GM12878 (cell line): ENCODE data around the gene SIN3B. TPM values are rescaled to one million over a fixed set of nuclear protein-coding genes. Genes with fewer than 3 reads are reported as not detected.

Source experiments
- ATAC-seq: fragments of 200-7000 bp; cut with Tn5 transposase; 3 replicates; pipeline ENCODE4 v1.9.1; 2020; ENCODE audit warnings: mild to moderate bottlenecking, moderate library complexity
- BruUV-seq: library from RNA; stranded (reverse); fragments of 400-500 nt; replicated peaks from 2 replicates; lab custom pipeline; 2021; lab: Mats Ljungman, UMichigan
- CTCF ChIA-PET: fragments of 300-600 bp; sonication (Branson Sonifier 250); formaldehyde crosslinking; extraction: SDS; loops from one replicate; lab custom pipeline; 2021; ENCODE audit warnings: inconsistent platforms; lab: Yijun Ruan, JAX
- POLR2A ChIA-PET: fragments of 350-600 bp; formaldehyde crosslinking; extraction: SDS; loops from one replicate; lab custom pipeline; 2021; ENCODE audit warnings: inconsistent platforms; lab: Charles Lee
- RAD21 ChIA-PET: fragments of 300-600 bp; sonication (Branson Sonifier 250); formaldehyde crosslinking; loops from one replicate; lab custom pipeline; 2023; ENCODE audit warnings: antibody characterized with exemption; ENCODE audit not compliant: unreplicated experiment; lab: Charles Lee
- SMC1A ChIA-PET: fragments of 300-600 bp; sonication (Branson Sonifier 250); formaldehyde crosslinking; loops from one replicate; lab custom pipeline; 2023; ENCODE audit not compliant: unreplicated experiment, uncharacterized antibody; lab: Charles Lee
- DNase-seq: peaks from one replicate; pipeline ENCODE4 v3.0.0-alpha.2; 2011; ENCODE audit warnings: low read depth, low spot score
- FAIRE-seq: peaks from 3 replicates; lab custom pipeline; 2011; peaks lifted over from hg19 to GRCh38; lab: Jason Lieb, UNC
- H2AFZ ChIP-seq: 2 replicates; pipeline ENCODE4 v1.6.0; 2011; ENCODE audit warnings: low read depth, low read length, control low read depth; ENCODE audit not compliant: control insufficient read depth
- H3K27ac ChIP-seq: 2 replicates; pipeline ENCODE4 v1.5.1; 2011; ENCODE audit warnings: control low read depth; ENCODE audit not compliant: control insufficient read depth, insufficient read depth
- H3K27me3 ChIP-seq, 2 experiments: replicated peaks in 1 of 2; 2 replicates each; pipeline versions ENCODE4 v1.6.0 to v1.6.1; 2011; ENCODE audit warnings: low read length in 1 of 2; ENCODE audit not compliant: control insufficient read depth in 2 of 2, insufficient read depth in 2 of 2
- H3K36me3 ChIP-seq, 2 experiments: 2 replicates each; pipeline ENCODE4 v1.5.1; 2011; ENCODE audit warnings: low read length in 1 of 2; ENCODE audit not compliant: control insufficient read depth in 2 of 2, insufficient read depth in 2 of 2
- H3K4me1 ChIP-seq: 2 replicates; pipeline ENCODE4 v1.6.1; 2011; ENCODE audit warnings: mild to moderate bottlenecking, low read length, moderate library complexity, mixed read lengths; ENCODE audit not compliant: control insufficient read depth, insufficient read depth
- H3K4me2 ChIP-seq: 2 replicates; pipeline ENCODE4 v1.6.0; 2011; ENCODE audit warnings: control low read depth; ENCODE audit not compliant: control insufficient read depth, insufficient read depth
- H3K4me3 ChIP-seq: fragments of 200-600 bp; sonication (generic); 2 replicates; pipeline ENCODE4 v1.5.1; 2016
- H3K79me2 ChIP-seq: 2 replicates; pipeline ENCODE4 v1.6.0; 2011; ENCODE audit warnings: low read length; ENCODE audit not compliant: control insufficient read depth, insufficient read depth
- H3K9ac ChIP-seq: 2 replicates; pipeline ENCODE4 v1.8.0; 2011; ENCODE audit warnings: low read length, control low read depth, mixed read lengths; ENCODE audit not compliant: control insufficient read depth, insufficient read depth
- H3K9me3 ChIP-seq: replicated peaks from 3 replicates; pipeline ENCODE4 v1.5.1; 2011; ENCODE audit warnings: mild to moderate bottlenecking, low read length; ENCODE audit not compliant: control insufficient read depth, insufficient read depth
- H4K20me1 ChIP-seq: 2 replicates; pipeline ENCODE4 v1.6.0; 2011; ENCODE audit not compliant: control insufficient read depth, insufficient read depth
- IRF3 ChIP-seq: fragments of 450-650 bp; IDR thresholded peaks from 2 replicates; pipeline ENCODE4 v1.6.1; 2014; ENCODE audit warnings: mild to moderate bottlenecking
- KLF5 ChIP-seq: fragments of 450-650 bp; IDR thresholded peaks from 2 replicates; pipeline ENCODE4 v1.6.1; 2014; ENCODE audit warnings: mild to moderate bottlenecking; ENCODE audit not compliant: partially characterized antibody
- NFIC ChIP-seq: IDR thresholded peaks from 2 replicates; pipeline ENCODE4 v1.6.1; 2012; ENCODE audit warnings: low read depth, mild to moderate bottlenecking, inconsistent platforms, low read length, moderate library complexity
- NFYA ChIP-seq: IDR thresholded peaks from 2 replicates; pipeline ENCODE4 v1.6.1; 2011; ENCODE audit warnings: low read depth, mild to moderate bottlenecking, low read length, improper control_type of control experiment, borderline replicate concordance
- PBX3 ChIP-seq: IDR thresholded peaks from 2 replicates; pipeline ENCODE4 v1.6.1; 2011; ENCODE audit warnings: mild to moderate bottlenecking, low read depth, low read length, moderate library complexity; ENCODE audit not compliant: insufficient replicate concordance
- POLR2AphosphoS2 ChIP-seq: IDR thresholded peaks from 2 replicates; pipeline ENCODE4 v1.6.1; 2011; ENCODE audit warnings: low read depth, mild to moderate bottlenecking, low read length, improper control_type of control experiment, moderate library complexity
- RB1 ChIP-seq: fragments of 450-650 bp; formaldehyde crosslinking; IDR thresholded peaks from 2 replicates; pipeline ENCODE4 v1.6.1; 2017; ENCODE audit warnings: mild to moderate bottlenecking, borderline replicate concordance
- RELB ChIP-seq: fragments of 450-650 bp; IDR thresholded peaks from 2 replicates; pipeline ENCODE4 v1.6.1; 2017; ENCODE audit warnings: low read depth, mild to moderate bottlenecking, moderate library complexity
- SPI1 ChIP-seq: IDR thresholded peaks from 2 replicates; pipeline ENCODE4 v1.6.1; 2011; ENCODE audit warnings: low read depth, mild to moderate bottlenecking, low read length, moderate library complexity, borderline replicate concordance; ENCODE audit not compliant: insufficient read depth
- SUZ12 ChIP-seq: fragments of 200-600 bp; sonication (generic); IDR thresholded peaks from one replicate; pipeline ENCODE4 v1.6.1; 2018; ENCODE audit warnings: antibody characterized with exemption, mild to moderate bottlenecking; ENCODE audit not compliant: unreplicated experiment
- USF1 ChIP-seq: IDR thresholded peaks from 2 replicates; pipeline ENCODE4 v1.6.1; 2011; ENCODE audit warnings: borderline replicate concordance, low read depth, mild to moderate bottlenecking, moderate library complexity, mixed read lengths, low read length; ENCODE audit not compliant: insufficient read depth; ENCODE audit errors: extremely low read length
- ZNF24 ChIP-seq: fragments of 450-650 bp; IDR thresholded peaks from 2 replicates; pipeline ENCODE4 v1.6.1; 2017; ENCODE audit warnings: antibody characterized with exemption, mild to moderate bottlenecking
- WGBS: methylation state at CpG from one replicate; pipeline ENCODE4 v1.1.6; 2016; ENCODE audit warnings: low lambda C conversion rate; ENCODE audit not compliant: insufficient replicate concordance, insufficient coverage; ENCODE audit errors: missing lambda C conversion rate; 5-methylcytosine and 5-hydroxymethylcytosine counted together
- in situ Hi-C: fragments of 300-500 bp; cut with MboI; formaldehyde crosslinking; loops from 9 replicates; pipeline ENCODE4 v1.14.3; 2018; ENCODE audit warnings: mixed read lengths
- intact Hi-C: fragments of 100-400 bp; cut with micrococcal nuclease; formaldehyde crosslinking; loops from one replicate; pipeline ENCODE4 v1.14.2; 2022; ENCODE audit not compliant: unreplicated experiment
- polyA plus RNA-seq, 11 experiments: library from polyadenylated mRNA; depleted of rRNA in 4 of 11; unstranded in 6 of 11; stranded (reverse) in 5 of 11; fragments of >200 nt; fragmentation: Nextera tagmentation in 4 of 11; fragmentation: Illumina TruSeq in 1 of 11; extraction: Ambion mirVana in 4 of 11; extraction: Trizol in 1 of 11; gene quantifications; 1 replicate in 1 of 11; 2 replicates in 10 of 11; pipeline versions ENCODE4 v1.2.1 to v1.2.3, GENCODE V29; 2011 to 2016; ENCODE audit warnings: inconsistent platforms in 2 of 11, missing spikeins in 2 of 11, low read depth in 1 of 11
- total RNA-seq, 4 experiments: library from RNA; depleted of rRNA in 3 of 4; stranded (reverse); fragments of >200 nt in 3 of 4; fragmentation: Illumina TruSeq in 1 of 4; extraction: Trizol in 1 of 4; gene quantifications; 2 replicates each; pipeline versions ENCODE4 v1.2.1 to v1.2.3, GENCODE V29; 2013 to 2021
- TF ChIP-seq, protein P1 (sequence below): IDR thresholded peaks from 2 replicates; pipeline ENCODE4 v1.6.1; 2012; ENCODE audit warnings: low read depth, low read length, improper control_type of control experiment
- TF ChIP-seq, protein P2 (sequence below): fragments of 450-650 bp; conservative IDR thresholded peaks from 2 replicates; pipeline ENCODE4 v1.6.1; 2017; ENCODE audit warnings: mild to moderate bottlenecking, moderate library complexity

SIN3B gene
- total and polyA plus RNA-seq, 10 of the 15 experiments (the other 5 are each of a cell fraction or from before 2014, with no cell fraction given): 0.68 to 34.5 (median 15.8) TPM

DNA sequence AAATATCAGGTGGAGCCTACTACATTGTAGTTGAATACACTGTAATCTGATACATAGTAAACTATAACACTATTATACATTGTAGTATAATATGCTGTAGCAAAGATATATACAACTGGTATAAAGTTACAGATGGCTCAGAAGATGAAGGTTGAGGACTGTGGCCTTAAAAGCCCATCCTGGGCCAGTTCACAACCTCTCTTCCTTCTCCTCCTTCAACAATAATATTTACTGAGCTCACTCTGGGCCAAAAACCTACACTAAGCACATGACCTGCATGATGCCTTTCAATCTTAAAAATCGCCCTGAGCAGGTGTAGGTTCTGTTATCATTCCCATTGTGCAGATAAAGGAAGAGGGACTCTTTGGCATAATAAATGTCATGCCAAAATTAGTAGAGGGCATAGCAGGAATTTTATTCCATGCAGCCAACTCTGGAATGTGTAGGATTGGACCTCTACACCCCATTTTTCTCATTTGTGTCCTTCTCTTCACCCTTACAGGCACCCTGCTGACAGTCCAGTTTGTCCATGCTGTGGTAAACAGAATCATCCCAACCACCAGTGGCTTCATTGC, 14.6 kb upstream of the SIN3B start:
- no peak for TF ChIP-seq NFYA
- no peak for TF ChIP-seq RB1
- TF ChIP-seq SUZ12: no peak
- no peak for TF ChIP-seq ZNF24
- TF ChIP-seq, protein P1, sequence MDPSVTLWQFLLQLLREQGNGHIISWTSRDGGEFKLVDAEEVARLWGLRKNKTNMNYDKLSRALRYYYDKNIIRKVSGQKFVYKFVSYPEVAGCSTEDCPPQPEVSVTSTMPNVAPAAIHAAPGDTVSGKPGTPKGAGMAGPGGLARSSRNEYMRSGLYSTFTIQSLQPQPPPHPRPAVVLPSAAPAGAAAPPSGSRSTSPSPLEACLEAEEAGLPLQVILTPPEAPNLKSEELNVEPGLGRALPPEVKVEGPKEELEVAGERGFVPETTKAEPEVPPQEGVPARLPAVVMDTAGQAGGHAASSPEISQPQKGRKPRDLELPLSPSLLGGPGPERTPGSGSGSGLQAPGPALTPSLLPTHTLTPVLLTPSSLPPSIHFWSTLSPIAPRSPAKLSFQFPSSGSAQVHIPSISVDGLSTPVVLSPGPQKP: no peak
- no peak for TF ChIP-seq USF1
- no peak for TF ChIP-seq IRF3
- TF ChIP-seq NFIC: no peak
- TF ChIP-seq SPI1: no peak
- TF ChIP-seq RELB: no peak
- TF ChIP-seq POLR2AphosphoS2: no peak
- TF ChIP-seq, protein P2, sequence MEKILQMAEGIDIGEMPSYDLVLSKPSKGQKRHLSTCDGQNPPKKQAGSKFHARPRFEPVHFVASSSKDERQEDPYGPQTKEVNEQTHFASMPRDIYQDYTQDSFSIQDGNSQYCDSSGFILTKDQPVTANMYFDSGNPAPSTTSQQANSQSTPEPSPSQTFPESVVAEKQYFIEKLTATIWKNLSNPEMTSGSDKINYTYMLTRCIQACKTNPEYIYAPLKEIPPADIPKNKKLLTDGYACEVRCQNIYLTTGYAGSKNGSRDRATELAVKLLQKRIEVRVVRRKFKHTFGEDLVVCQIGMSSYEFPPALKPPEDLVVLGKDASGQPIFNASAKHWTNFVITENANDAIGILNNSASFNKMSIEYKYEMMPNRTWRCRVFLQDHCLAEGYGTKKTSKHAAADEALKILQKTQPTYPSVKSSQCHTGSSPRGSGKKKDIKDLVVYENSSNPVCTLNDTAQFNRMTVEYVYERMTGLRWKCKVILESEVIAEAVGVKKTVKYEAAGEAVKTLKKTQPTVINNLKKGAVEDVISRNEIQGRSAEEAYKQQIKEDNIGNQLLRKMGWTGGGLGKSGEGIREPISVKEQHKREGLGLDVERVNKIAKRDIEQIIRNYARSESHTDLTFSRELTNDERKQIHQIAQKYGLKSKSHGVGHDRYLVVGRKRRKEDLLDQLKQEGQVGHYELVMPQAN: no peak
- no peak for TF ChIP-seq KLF5
- no peak for TF ChIP-seq PBX3
- no peak overlapping the region for H3K4me2 ChIP-seq
- no TSS peak for BruUV-seq
- 0% methylated on average over 1 of the region's 1 CpG for WGBS
- H3K36me3 ChIP-seq: no peaks in the 10 kb centered on the region
- H3K9ac ChIP-seq: no peak overlapping the region
- no peak for ATAC-seq
- no peak for FAIRE-seq
- H3K4me1 ChIP-seq: no peaks in the 10 kb centered on the region
- RAD21 ChIA-PET: no interaction called here
- no peak overlapping the region for H2AFZ ChIP-seq
- no peak overlapping the region for H3K27ac ChIP-seq
- no peaks in the 10 kb centered on the region for H3K79me2 ChIP-seq
- DNase-seq: no peak
- POLR2A ChIA-PET: no interaction called here
- no peaks in the 10 kb centered on the region for H3K27me3 ChIP-seq
- CTCF ChIA-PET: no interaction called here
- no peak overlapping the region for H3K4me3 ChIP-seq
- SMC1A ChIA-PET: interaction anchor here (1.4 kb wide), 1 partner anchor 44 kb away, joined by 3 read pairs; no protein-coding TSS in a partner anchor
- in situ Hi-C loops (no loop called here), intact Hi-C loops (no loop called here)
- no peaks in the 10 kb centered on the region for H4K20me1 ChIP-seq
- H3K9me3 ChIP-seq: no peaks in the 10 kb centered on the region
